ENCODE measurements around the gene TTC23.

GRCh38 chr15:99257107-99257750, 7.8 kb upstream of the TTC23 start:
- TF ChIP-seq EZH2 (optimal IDR thresholded peaks at IDR 0.05; ENCODE audit: low read depth, low read length) = no peak
- TF ChIP-seq, protein P1, sequence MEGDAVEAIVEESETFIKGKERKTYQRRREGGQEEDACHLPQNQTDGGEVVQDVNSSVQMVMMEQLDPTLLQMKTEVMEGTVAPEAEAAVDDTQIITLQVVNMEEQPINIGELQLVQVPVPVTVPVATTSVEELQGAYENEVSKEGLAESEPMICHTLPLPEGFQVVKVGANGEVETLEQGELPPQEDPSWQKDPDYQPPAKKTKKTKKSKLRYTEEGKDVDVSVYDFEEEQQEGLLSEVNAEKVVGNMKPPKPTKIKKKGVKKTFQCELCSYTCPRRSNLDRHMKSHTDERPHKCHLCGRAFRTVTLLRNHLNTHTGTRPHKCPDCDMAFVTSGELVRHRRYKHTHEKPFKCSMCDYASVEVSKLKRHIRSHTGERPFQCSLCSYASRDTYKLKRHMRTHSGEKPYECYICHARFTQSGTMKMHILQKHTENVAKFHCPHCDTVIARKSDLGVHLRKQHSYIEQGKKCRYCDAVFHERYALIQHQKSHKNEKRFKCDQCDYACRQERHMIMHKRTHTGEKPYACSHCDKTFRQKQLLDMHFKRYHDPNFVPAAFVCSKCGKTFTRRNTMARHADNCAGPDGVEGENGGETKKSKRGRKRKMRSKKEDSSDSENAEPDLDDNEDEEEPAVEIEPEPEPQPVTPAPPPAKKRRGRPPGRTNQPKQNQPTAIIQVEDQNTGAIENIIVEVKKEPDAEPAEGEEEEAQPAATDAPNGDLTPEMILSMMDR (IDR thresholded peaks at IDR 0.05; ENCODE audit: low read length) = no peak

Data from MM.1S (cell line).